Measurements from ENCODE around the gene MDC1. TPM values are rescaled to one million over a fixed set of nuclear protein-coding genes. Genes with fewer than 3 reads are reported as not detected.

The MDC1 gene
- total and polyA plus RNA-seq, 2 of the 13 experiments (the other 11 are each of a cell fraction or from before 2014, with no cell fraction given): 8.4 to 14.0 TPM

DNA sequence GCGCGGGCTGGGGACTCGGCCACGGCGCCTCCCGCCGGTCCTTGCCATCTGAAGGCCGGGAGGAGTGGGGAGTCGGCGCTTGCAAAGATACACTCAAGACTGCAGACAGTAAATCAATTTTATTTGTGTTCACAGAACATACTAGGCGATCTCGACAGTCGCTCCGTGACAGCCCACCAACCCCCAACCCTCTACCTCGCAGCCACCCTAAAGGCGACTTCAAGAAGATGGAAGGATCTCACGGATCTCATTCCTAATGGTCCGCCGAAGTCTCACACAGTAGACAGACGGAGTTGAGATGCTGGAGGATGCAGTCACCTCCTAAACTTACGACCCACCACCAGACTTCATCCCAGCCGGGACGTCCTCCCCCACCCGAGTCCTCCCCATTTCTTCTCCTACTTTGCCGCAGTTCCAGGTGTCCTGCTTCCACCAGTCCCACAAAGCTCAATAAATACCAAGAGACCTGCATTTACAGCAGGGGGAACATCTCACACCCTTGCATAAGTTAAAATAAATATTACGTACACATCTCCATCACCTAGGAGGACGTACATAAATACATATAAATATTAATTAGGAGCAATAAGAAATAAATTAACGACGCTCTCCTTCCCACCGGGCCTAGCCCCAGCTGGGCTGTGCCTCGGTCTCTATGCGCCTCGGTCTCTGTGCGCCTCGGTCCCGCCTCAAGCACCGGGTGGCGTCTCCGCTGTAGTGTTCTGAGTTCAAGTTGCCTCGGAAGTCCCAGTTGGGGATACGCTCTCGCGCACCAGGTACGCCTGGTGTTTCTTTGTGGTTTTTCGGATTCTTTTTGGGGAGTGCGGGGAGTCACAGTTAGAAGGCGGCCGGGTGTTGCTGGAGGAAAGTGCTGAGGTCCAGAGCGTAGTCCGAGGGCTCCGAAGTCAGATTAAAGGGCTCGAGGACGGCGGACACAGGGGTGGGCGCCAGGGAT, 26.3 kb upstream of the MDC1 start (continued):
- TF ChIP-seq, protein P1, sequence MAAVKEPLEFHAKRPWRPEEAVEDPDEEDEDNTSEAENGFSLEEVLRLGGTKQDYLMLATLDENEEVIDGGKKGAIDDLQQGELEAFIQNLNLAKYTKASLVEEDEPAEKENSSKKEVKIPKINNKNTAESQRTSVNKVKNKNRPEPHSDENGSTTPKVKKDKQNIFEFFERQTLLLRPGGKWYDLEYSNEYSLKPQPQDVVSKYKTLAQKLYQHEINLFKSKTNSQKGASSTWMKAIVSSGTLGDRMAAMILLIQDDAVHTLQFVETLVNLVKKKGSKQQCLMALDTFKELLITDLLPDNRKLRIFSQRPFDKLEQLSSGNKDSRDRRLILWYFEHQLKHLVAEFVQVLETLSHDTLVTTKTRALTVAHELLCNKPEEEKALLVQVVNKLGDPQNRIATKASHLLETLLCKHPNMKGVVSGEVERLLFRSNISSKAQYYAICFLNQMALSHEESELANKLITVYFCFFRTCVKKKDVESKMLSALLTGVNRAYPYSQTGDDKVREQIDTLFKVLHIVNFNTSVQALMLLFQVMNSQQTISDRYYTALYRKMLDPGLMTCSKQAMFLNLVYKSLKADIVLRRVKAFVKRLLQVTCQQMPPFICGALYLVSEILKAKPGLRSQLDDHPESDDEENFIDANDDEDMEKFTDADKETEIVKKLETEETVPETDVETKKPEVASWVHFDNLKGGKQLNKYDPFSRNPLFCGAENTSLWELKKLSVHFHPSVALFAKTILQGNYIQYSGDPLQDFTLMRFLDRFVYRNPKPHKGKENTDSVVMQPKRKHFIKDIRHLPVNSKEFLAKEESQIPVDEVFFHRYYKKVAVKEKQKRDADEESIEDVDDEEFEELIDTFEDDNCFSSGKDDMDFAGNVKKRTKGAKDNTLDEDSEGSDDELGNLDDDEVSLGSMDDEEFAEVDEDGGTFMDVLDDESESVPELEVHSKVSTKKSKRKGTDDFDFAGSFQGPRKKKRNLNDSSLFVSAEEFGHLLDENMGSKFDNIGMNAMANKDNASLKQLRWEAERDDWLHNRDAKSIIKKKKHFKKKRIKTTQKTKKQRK (IDR thresholded peaks at IDR 0.05; ENCODE audit: low read length): no peak
- TF ChIP-seq IKZF4 (CRISPR knock-in tag; IDR thresholded peaks at IDR 0.05; ENCODE audit: borderline replicate concordance, low read depth, not compliant biosample characterization) (no peak), JUND (CRISPR knock-in tag; IDR thresholded peaks at IDR 0.05) (no peak), NFRKB (IDR thresholded peaks at IDR 0.05) (no peak), SMYD3 (CRISPR knock-in tag; IDR thresholded peaks at IDR 0.05) (peak; percentile 17; the same call in 1 of the 2 replicates), ZBTB42 (CRISPR knock-in tag; IDR thresholded peaks at IDR 0.05) (0 out of 2 replicates have a peak, but pooled peaks have one; percentile 9), CBX1 (IDR thresholded peaks at IDR 0.05; ENCODE audit: low read depth) (no peak), GATAD1 (CRISPR knock-in tag; IDR thresholded peaks at IDR 0.05) (no peak), ZNF501 (CRISPR knock-in tag; IDR thresholded peaks at IDR 0.05) (no peak; the same call in none of the 2 replicates), RNF2 (conservative IDR thresholded peaks at IDR 0.05; ENCODE audit: low read depth) (no peak), FOXJ3 (CRISPR knock-in tag; IDR thresholded peaks at IDR 0.05; ENCODE audit: borderline replicate concordance) (no peak), NKX3-1 (CRISPR knock-in tag; IDR thresholded peaks at IDR 0.05) (no peak), MAFK (conservative IDR thresholded peaks at IDR 0.05 in 1 of 2, IDR thresholded peaks at IDR 0.05 in 1 of 2; ENCODE audit: low read length in 2 of 2) (no peak), ZNF615 (CRISPR knock-in tag; IDR thresholded peaks at IDR 0.05; ENCODE audit: borderline replicate concordance) (no peak), MED13 (CRISPR knock-in tag; IDR thresholded peaks at IDR 0.05) (peak; percentile 19; the same call in 1 of the 2 replicates), ZNF607 (CRISPR knock-in tag; IDR thresholded peaks at IDR 0.05; ENCODE audit: borderline replicate concordance) (no peak; the same call in 1 of the 2 replicates), STAG1 (CRISPR knock-in tag; IDR thresholded peaks at IDR 0.05) (no peak; the same call in 1 of the 2 replicates), HOXA9 (CRISPR knock-in tag; IDR thresholded peaks at IDR 0.05; ENCODE audit: borderline replicate concordance) (peak; percentile 17; the same call in 1 of the 2 replicates), SALL1 (CRISPR knock-in tag; IDR thresholded peaks at IDR 0.05) (no peak)
- TF ChIP-seq, protein P2, sequence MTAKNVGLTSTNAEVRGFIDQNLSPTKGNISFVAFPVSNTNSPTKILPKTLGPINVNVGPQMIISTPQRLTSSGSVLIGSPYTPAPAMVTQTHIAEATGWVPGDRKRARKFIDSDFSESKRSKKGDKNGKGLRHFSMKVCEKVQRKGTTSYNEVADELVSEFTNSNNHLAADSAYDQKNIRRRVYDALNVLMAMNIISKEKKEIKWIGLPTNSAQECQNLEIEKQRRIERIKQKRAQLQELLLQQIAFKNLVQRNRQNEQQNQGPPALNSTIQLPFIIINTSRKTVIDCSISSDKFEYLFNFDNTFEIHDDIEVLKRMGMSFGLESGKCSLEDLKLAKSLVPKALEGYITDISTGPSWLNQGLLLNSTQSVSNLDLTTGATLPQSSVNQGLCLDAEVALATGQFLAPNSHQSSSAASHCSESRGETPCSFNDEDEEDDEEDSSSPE (CRISPR knock-in tag; IDR thresholded peaks at IDR 0.05): no peak
- TF ChIP-seq, protein P3, sequence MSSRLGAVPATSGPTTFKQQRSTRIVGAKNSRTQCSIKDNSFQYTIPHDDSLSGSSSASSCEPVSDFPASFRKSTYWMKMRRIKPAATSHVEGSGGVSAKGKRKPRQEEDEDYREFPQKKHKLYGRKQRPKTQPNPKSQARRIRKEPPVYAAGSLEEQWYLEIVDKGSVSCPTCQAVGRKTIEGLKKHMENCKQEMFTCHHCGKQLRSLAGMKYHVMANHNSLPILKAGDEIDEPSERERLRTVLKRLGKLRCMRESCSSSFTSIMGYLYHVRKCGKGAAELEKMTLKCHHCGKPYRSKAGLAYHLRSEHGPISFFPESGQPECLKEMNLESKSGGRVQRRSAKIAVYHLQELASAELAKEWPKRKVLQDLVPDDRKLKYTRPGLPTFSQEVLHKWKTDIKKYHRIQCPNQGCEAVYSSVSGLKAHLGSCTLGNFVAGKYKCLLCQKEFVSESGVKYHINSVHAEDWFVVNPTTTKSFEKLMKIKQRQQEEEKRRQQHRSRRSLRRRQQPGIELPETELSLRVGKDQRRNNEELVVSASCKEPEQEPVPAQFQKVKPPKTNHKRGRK (CRISPR knock-in tag; IDR thresholded peaks at IDR 0.05): no peak
- TF ChIP-seq, protein P4, sequence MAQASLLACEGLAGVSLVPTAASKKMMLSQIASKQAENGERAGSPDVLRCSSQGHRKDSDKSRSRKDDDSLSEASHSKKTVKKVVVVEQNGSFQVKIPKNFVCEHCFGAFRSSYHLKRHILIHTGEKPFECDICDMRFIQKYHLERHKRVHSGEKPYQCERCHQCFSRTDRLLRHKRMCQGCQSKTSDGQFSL (CRISPR knock-in tag; IDR thresholded peaks at IDR 0.05): no peak
- TF ChIP-seq, protein P5, sequence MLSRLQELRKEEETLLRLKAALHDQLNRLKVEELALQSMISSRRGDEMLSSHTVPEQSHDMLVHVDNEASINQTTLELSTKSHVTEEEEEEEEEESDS (CRISPR knock-in tag; IDR thresholded peaks at IDR 0.05; ENCODE audit: borderline replicate concordance): no peak

Measured in HepG2 (cell line).